Suprapubic skin (tissue), 4 donors: ENCODE results near the gene PARP4. TPM values are rescaled to one million over a fixed set of nuclear protein-coding genes. Genes with fewer than 3 reads are reported as not detected.

Source experiments
- DNase-seq, 2 donors: peaks; one replicate each; pipeline ENCODE4 v3.0.0-alpha.2; 2019; ENCODE audit warnings: low spot score in 2 of 2
- H3K27ac ChIP-seq: fragments of 200-600 bp; sonication (generic); one replicate; pipeline ENCODE4 v1.5.1; 2019
- H3K27me3 ChIP-seq: fragments of 200-600 bp; sonication (generic); one replicate; pipeline ENCODE4 v1.5.1; 2019
- H3K36me3 ChIP-seq: fragments of 200-600 bp; sonication (generic); one replicate; pipeline ENCODE4 v1.5.1; 2019
- H3K4me1 ChIP-seq: fragments of 200-600 bp; sonication (generic); one replicate; pipeline ENCODE4 v1.5.1; 2019
- H3K4me3 ChIP-seq: fragments of 200-600 bp; sonication (generic); one replicate; pipeline ENCODE4 v1.5.1; 2019; ENCODE audit warnings: mild to moderate bottlenecking
- H3K9me3 ChIP-seq: fragments of 200-600 bp; sonication (generic); one replicate; pipeline ENCODE4 v1.5.1; 2019
- CTCF ChIP-seq, 2 donors: fragments of 200-600 bp in 1 of 2; fragments of 450-650 bp in 1 of 2; sonication (generic) in 1 of 2; IDR thresholded peaks; one replicate each; pipeline ENCODE4 v1.5.1; 2016 to 2019; ENCODE audit warnings: antibody characterized with exemption in 2 of 2, mild to moderate bottlenecking in 1 of 2, moderate library complexity in 1 of 2
- EP300 ChIP-seq: sonication (generic); formaldehyde crosslinking; IDR thresholded peaks from one replicate; pipeline ENCODE4 v1.6.1; 2017; ENCODE audit warnings: antibody characterized with exemption
- POLR2A ChIP-seq, 2 donors: fragments of 450-650 bp; IDR thresholded peaks; one replicate each; pipeline ENCODE4 v1.6.1; 2017; ENCODE audit warnings: antibody characterized with exemption in 2 of 2, mild to moderate bottlenecking in 2 of 2, moderate library complexity in 2 of 2
- POLR2AphosphoS5 ChIP-seq, 3 donors: sonication (generic); formaldehyde crosslinking; IDR thresholded peaks; one replicate each; pipeline ENCODE4 v1.6.1; 2017; ENCODE audit warnings: antibody characterized with exemption in 3 of 3
- WGBS: methylation state at CpG from one replicate; pipeline ENCODE4 v1.1.5; 2018; 5-methylcytosine and 5-hydroxymethylcytosine counted together
- total RNA-seq, 4 donors: library from RNA; depleted of rRNA; stranded (reverse); fragments of >200 nt; gene quantifications; one replicate each; pipeline ENCODE4 v1.1.0, GENCODE V29; 2016

Gene PARP4
- total RNA-seq, 4 donors from 2014 or later, result 22.3 to 45.0 (median 24.2) TPM

DNA sequence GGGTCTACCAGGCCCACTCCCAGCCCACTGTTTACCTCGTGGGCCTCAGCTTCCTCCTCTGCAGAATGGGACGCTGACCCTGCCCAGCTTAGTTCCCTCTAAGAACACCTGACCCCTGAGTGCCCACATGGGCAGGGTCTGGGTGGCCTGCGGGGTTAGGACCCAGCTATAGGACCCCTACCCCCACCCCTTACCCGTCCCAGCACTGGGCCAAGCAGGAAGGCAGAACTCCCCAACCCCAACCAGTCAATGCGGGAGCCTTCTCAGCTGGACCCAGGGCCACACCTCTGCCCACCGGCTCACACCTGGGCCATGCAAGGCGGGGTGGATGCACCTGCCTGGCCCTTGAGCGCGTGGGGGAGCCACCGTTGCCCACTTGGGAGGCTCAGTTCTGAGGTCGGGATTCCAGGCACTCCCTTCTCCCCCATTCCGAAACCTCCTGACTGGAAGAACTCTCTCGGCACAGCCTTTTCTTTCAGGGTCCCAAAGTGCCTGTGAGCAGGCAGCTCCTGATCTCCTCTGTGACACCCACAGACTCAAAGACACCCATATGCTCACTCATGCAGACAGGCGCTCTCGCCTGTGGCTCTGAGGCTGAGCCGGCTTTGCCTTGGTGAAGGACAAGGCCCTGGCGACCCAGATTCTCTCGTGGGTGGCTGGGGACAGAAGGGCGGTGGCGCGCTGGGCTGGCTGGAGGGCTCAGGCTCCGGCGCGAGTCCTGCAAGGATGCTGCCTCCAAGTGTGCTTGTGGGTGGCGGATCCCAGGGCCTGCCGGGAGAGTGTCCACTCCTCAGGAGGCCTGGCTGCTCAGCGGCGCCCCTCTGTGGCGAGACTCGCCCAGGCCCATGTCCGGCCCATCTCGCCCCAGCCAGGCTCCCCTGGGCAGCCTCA, 27.9 kb upstream of the PARP4 start:
- H3K27me3 ChIP-seq, result peaks cover 28% of the 10 kb centered on the region
- peaks cover 9% of the 10 kb centered on the region for H3K4me1 ChIP-seq
- H3K36me3 ChIP-seq, result no peaks in the 10 kb centered on the region
- no peak overlapping the region for H3K27ac ChIP-seq
- no peak for TF ChIP-seq EP300
- no peak for TF ChIP-seq CTCF (IDR thresholded peaks at IDR 0.05)
- no peak for TF ChIP-seq POLR2AphosphoS5 (IDR thresholded peaks at IDR 0.05)
- DNase-seq, result no peak
- H3K9me3 ChIP-seq, result no peaks in the 10 kb centered on the region
- WGBS, result 84% methylated on average over 14 of the region's 32 CpGs
- H3K4me3 ChIP-seq, result no peak overlapping the region

DNA sequence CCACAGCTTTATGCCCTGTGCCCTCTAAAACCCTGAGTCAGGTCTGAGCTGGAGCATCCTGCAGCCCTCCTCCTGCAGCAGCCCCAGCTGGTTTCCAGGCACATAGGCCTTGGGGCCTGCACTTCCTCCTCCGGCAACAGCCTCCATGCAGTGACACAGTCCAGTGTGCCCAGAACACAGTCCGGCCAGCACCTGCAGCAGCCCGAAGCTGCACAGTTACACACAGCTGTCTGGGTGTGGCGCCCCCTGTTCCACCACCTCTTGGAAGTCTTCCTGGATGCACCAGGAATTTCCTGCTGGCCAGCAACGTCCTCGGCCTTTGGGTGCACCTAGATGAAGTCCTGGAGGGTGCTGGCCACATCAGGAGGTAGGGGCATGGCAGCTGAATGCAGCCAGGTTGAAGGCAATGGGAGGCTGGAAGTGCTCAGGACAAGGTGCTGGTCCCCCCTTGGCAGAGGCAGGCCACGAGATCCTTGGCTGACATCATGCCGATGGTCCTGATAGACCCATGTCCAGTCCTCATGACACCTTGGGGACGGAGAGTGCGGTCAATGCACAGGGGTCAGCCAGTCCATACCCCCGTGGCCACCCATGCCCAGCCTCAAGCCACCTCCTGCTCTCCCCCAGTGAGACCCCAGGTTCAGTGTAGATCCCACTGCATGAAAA, 27.1 kb upstream of the PARP4 start:
- TF ChIP-seq EP300, result no peak
- H3K4me1 ChIP-seq, result peaks cover 9% of the 10 kb centered on the region
- WGBS, result 90% methylated on average over 2 of the region's 11 CpGs
- no peaks in the 10 kb centered on the region for H3K9me3 ChIP-seq
- H3K27me3 ChIP-seq, result peaks cover 28% of the 10 kb centered on the region
- H3K27ac ChIP-seq, result no peak overlapping the region
- DNase-seq, result no peak
- no peak overlapping the region for H3K4me3 ChIP-seq
- H3K36me3 ChIP-seq, result no peaks in the 10 kb centered on the region

GRCh38 chr13:24529478-24529877, 16.9 kb upstream of the PARP4 start:
- Histone ChIP-seq H3K4me3 (no peak overlapping the region), H3K9me3 (no peaks in the 10 kb centered on the region), H3K36me3 (no peaks in the 10 kb centered on the region), H3K4me1 (no peaks in the 10 kb centered on the region), H3K27me3 (peaks cover 16% of the 10 kb centered on the region), H3K27ac (no peak overlapping the region)
- TF ChIP-seq CTCF (IDR thresholded peaks at IDR 0.05), result no peak
- no peak for TF ChIP-seq POLR2AphosphoS5 (IDR thresholded peaks at IDR 0.05)
- no peak for TF ChIP-seq POLR2A (IDR thresholded peaks at IDR 0.05)
- no peak for TF ChIP-seq EP300
- no peak for DNase-seq
- 64% methylated on average over 1 of the region's 1 CpG for WGBS

GRCh38 chr13:24528816-24529398, 16.3 kb upstream of the PARP4 start:
- no peak overlapping the region for H3K27ac ChIP-seq
- H3K27me3 ChIP-seq, result peaks cover 16% of the 10 kb centered on the region
- WGBS, result 83% methylated on average over 4 of the region's 4 CpGs
- no peaks in the 10 kb centered on the region for H3K4me1 ChIP-seq
- DNase-seq, result no peak
- no peak overlapping the region for H3K4me3 ChIP-seq
- no peak for TF ChIP-seq POLR2AphosphoS5 (IDR thresholded peaks at IDR 0.05)
- no peak for TF ChIP-seq POLR2A (IDR thresholded peaks at IDR 0.05)
- TF ChIP-seq CTCF (IDR thresholded peaks at IDR 0.05), result no peak
- TF ChIP-seq EP300, result no peak
- no peaks in the 10 kb centered on the region for H3K36me3 ChIP-seq
- H3K9me3 ChIP-seq, result no peaks in the 10 kb centered on the region

GRCh38 chr13:24527266-24527775, 14.7 kb upstream of the PARP4 start:
- Histone ChIP-seq H3K4me3 (no peak overlapping the region), H3K27ac (no peak overlapping the region), H3K27me3 (peaks cover 16% of the 10 kb centered on the region), H3K36me3 (no peaks in the 10 kb centered on the region), H3K4me1 (no peaks in the 10 kb centered on the region), H3K9me3 (no peaks in the 10 kb centered on the region)
- no peak for DNase-seq
- WGBS, result 60% methylated on average over 6 of the region's 6 CpGs
- TF ChIP-seq POLR2A (IDR thresholded peaks at IDR 0.05) (no peak), EP300 (no peak), POLR2AphosphoS5 (IDR thresholded peaks at IDR 0.05) (no peak), CTCF (IDR thresholded peaks at IDR 0.05) (no peak)
